GM12878 (cell line): ENCODE data around the gene CAPS. TPM values are rescaled to one million over a fixed set of nuclear protein-coding genes. Genes with fewer than 3 reads are reported as not detected.

Experiments
- ATAC-seq: fragments of 200-7000 bp; cut with Tn5 transposase; 3 replicates; pipeline ENCODE4 v1.9.1; 2020; ENCODE audit warnings: mild to moderate bottlenecking, moderate library complexity
- BruUV-seq: library from RNA; stranded (reverse); fragments of 400-500 nt; replicated peaks from 2 replicates; lab custom pipeline; 2021; lab: Mats Ljungman, UMichigan
- CTCF ChIA-PET: fragments of 300-600 bp; sonication (Branson Sonifier 250); formaldehyde crosslinking; extraction: SDS; loops from one replicate; lab custom pipeline; 2021; ENCODE audit warnings: inconsistent platforms; lab: Yijun Ruan, JAX
- POLR2A ChIA-PET: fragments of 350-600 bp; formaldehyde crosslinking; extraction: SDS; loops from one replicate; lab custom pipeline; 2021; ENCODE audit warnings: inconsistent platforms; lab: Charles Lee
- RAD21 ChIA-PET: fragments of 300-600 bp; sonication (Branson Sonifier 250); formaldehyde crosslinking; loops from one replicate; lab custom pipeline; 2023; ENCODE audit warnings: antibody characterized with exemption; ENCODE audit not compliant: unreplicated experiment; lab: Charles Lee
- SMC1A ChIA-PET: fragments of 300-600 bp; sonication (Branson Sonifier 250); formaldehyde crosslinking; loops from one replicate; lab custom pipeline; 2023; ENCODE audit not compliant: unreplicated experiment, uncharacterized antibody; lab: Charles Lee
- DNase-seq: peaks from one replicate; pipeline ENCODE4 v3.0.0-alpha.2; 2011; ENCODE audit warnings: low read depth, low spot score
- FAIRE-seq: peaks from 3 replicates; lab custom pipeline; 2011; peaks lifted over from hg19 to GRCh38; lab: Jason Lieb, UNC
- H2AFZ ChIP-seq: 2 replicates; pipeline ENCODE4 v1.6.0; 2011; ENCODE audit warnings: low read depth, low read length, control low read depth; ENCODE audit not compliant: control insufficient read depth
- H3K27ac ChIP-seq: 2 replicates; pipeline ENCODE4 v1.5.1; 2011; ENCODE audit warnings: control low read depth; ENCODE audit not compliant: control insufficient read depth, insufficient read depth
- H3K27me3 ChIP-seq, 2 experiments: replicated peaks in 1 of 2; 2 replicates each; pipeline versions ENCODE4 v1.6.0 to v1.6.1; 2011; ENCODE audit warnings: low read length in 1 of 2; ENCODE audit not compliant: control insufficient read depth in 2 of 2, insufficient read depth in 2 of 2
- H3K36me3 ChIP-seq, 2 experiments: 2 replicates each; pipeline ENCODE4 v1.5.1; 2011; ENCODE audit warnings: low read length in 1 of 2; ENCODE audit not compliant: control insufficient read depth in 2 of 2, insufficient read depth in 2 of 2
- H3K4me1 ChIP-seq: 2 replicates; pipeline ENCODE4 v1.6.1; 2011; ENCODE audit warnings: mild to moderate bottlenecking, low read length, moderate library complexity, mixed read lengths; ENCODE audit not compliant: control insufficient read depth, insufficient read depth
- H3K4me2 ChIP-seq: 2 replicates; pipeline ENCODE4 v1.6.0; 2011; ENCODE audit warnings: control low read depth; ENCODE audit not compliant: control insufficient read depth, insufficient read depth
- H3K4me3 ChIP-seq: fragments of 200-600 bp; sonication (generic); 2 replicates; pipeline ENCODE4 v1.5.1; 2016
- H3K79me2 ChIP-seq: 2 replicates; pipeline ENCODE4 v1.6.0; 2011; ENCODE audit warnings: low read length; ENCODE audit not compliant: control insufficient read depth, insufficient read depth
- H3K9ac ChIP-seq: 2 replicates; pipeline ENCODE4 v1.8.0; 2011; ENCODE audit warnings: low read length, control low read depth, mixed read lengths; ENCODE audit not compliant: control insufficient read depth, insufficient read depth
- H3K9me3 ChIP-seq: replicated peaks from 3 replicates; pipeline ENCODE4 v1.5.1; 2011; ENCODE audit warnings: mild to moderate bottlenecking, low read length; ENCODE audit not compliant: control insufficient read depth, insufficient read depth
- H4K20me1 ChIP-seq: 2 replicates; pipeline ENCODE4 v1.6.0; 2011; ENCODE audit not compliant: control insufficient read depth, insufficient read depth
- DPF2 ChIP-seq: fragments of 450-650 bp; IDR thresholded peaks from 2 replicates; pipeline ENCODE4 v1.6.1; 2017; ENCODE audit warnings: mild to moderate bottlenecking
- FOXM1 ChIP-seq: IDR thresholded peaks from 2 replicates; pipeline ENCODE4 v1.6.1; 2012; ENCODE audit warnings: low read depth, mild to moderate bottlenecking, inconsistent platforms, low read length, moderate library complexity
- HDGF ChIP-seq: fragments of 450-650 bp; IDR thresholded peaks from 2 replicates; pipeline ENCODE4 v1.6.1; 2016; ENCODE audit warnings: antibody characterized with exemption
- IKZF2 ChIP-seq, 2 experiments: fragments of 450-650 bp; IDR thresholded peaks; 2 replicates each; pipeline ENCODE4 v1.6.1; 2017; ENCODE audit warnings: mild to moderate bottlenecking in 2 of 2, moderate library complexity in 2 of 2
- IRF4 ChIP-seq: IDR thresholded peaks from 2 replicates; pipeline ENCODE4 v1.6.1; 2011; ENCODE audit warnings: low read depth, low read length
- JUND ChIP-seq: IDR thresholded peaks from 2 replicates; pipeline ENCODE4 v1.6.1; 2012; ENCODE audit warnings: low read depth, mild to moderate bottlenecking, low read length, improper control_type of control experiment, moderate library complexity
- MXI1 ChIP-seq: fragments of 150-350 bp; IDR thresholded peaks from 2 replicates; pipeline ENCODE4 v1.6.1; 2011; ENCODE audit warnings: low read depth, mild to moderate bottlenecking, inconsistent platforms, low read length, improper control_type of control experiment
- MYB ChIP-seq: fragments of 150-350 bp; IDR thresholded peaks from 2 replicates; pipeline ENCODE4 v1.6.1; 2014; ENCODE audit warnings: mild to moderate bottlenecking, low read depth, low read length, borderline replicate concordance
- NFIC ChIP-seq: IDR thresholded peaks from 2 replicates; pipeline ENCODE4 v1.6.1; 2012; ENCODE audit warnings: low read depth, mild to moderate bottlenecking, inconsistent platforms, low read length, moderate library complexity
- NR2F1 ChIP-seq: fragments of 450-650 bp; conservative IDR thresholded peaks from 2 replicates; pipeline ENCODE4 v1.6.1; 2017; ENCODE audit warnings: mild to moderate bottlenecking
- POLR2A ChIP-seq: IDR thresholded peaks from 2 replicates; pipeline ENCODE4 v1.6.1; 2011; ENCODE audit warnings: low read depth, mild to moderate bottlenecking, low read length
- RFX5 ChIP-seq: IDR thresholded peaks from 2 replicates; pipeline ENCODE4 v1.6.1; 2011; ENCODE audit warnings: low read depth, low read length, improper control_type of control experiment
- SMAD5 ChIP-seq: IDR thresholded peaks from 2 replicates; pipeline ENCODE4 v1.6.1; 2016; ENCODE audit warnings: antibody characterized with exemption, low read depth
- SP1 ChIP-seq: IDR thresholded peaks from one replicate; pipeline ENCODE4 v1.6.1; 2011; ENCODE audit warnings: low read depth, low read length
- SREBF1 ChIP-seq: IDR thresholded peaks from 2 replicates; pipeline ENCODE4 v1.6.1; 2012; ENCODE audit warnings: mild to moderate bottlenecking, low read length
- TAF1 ChIP-seq: IDR thresholded peaks from 2 replicates; pipeline ENCODE4 v1.6.1; 2011; ENCODE audit warnings: mild to moderate bottlenecking, low read depth, low read length, borderline replicate concordance
- WRNIP1 ChIP-seq: IDR thresholded peaks from 2 replicates; pipeline ENCODE4 v1.6.1; 2011; ENCODE audit warnings: low read depth, low read length, improper control_type of control experiment, borderline replicate concordance
- ZBED1 ChIP-seq: IDR thresholded peaks from 2 replicates; pipeline ENCODE4 v1.6.1; 2016; ENCODE audit warnings: borderline replicate concordance
- ZSCAN29 ChIP-seq: fragments of 450-650 bp; IDR thresholded peaks from 2 replicates; pipeline ENCODE4 v1.6.1; 2017; ENCODE audit warnings: mild to moderate bottlenecking, moderate library complexity
- WGBS: methylation state at CpG from one replicate; pipeline ENCODE4 v1.1.6; 2016; ENCODE audit warnings: low lambda C conversion rate; ENCODE audit not compliant: insufficient replicate concordance, insufficient coverage; ENCODE audit errors: missing lambda C conversion rate; 5-methylcytosine and 5-hydroxymethylcytosine counted together
- in situ Hi-C: fragments of 300-500 bp; cut with MboI; formaldehyde crosslinking; loops from 9 replicates; pipeline ENCODE4 v1.14.3; 2018; ENCODE audit warnings: mixed read lengths
- intact Hi-C: fragments of 100-400 bp; cut with micrococcal nuclease; formaldehyde crosslinking; loops from one replicate; pipeline ENCODE4 v1.14.2; 2022; ENCODE audit not compliant: unreplicated experiment
- polyA plus RNA-seq, 11 experiments: library from polyadenylated mRNA; depleted of rRNA in 4 of 11; unstranded in 6 of 11; stranded (reverse) in 5 of 11; fragments of >200 nt; fragmentation: Nextera tagmentation in 4 of 11; fragmentation: Illumina TruSeq in 1 of 11; extraction: Ambion mirVana in 4 of 11; extraction: Trizol in 1 of 11; gene quantifications; 1 replicate in 1 of 11; 2 replicates in 10 of 11; pipeline versions ENCODE4 v1.2.1 to v1.2.3, GENCODE V29; 2011 to 2016; ENCODE audit warnings: inconsistent platforms in 2 of 11, missing spikeins in 2 of 11, low read depth in 1 of 11
- total RNA-seq, 4 experiments: library from RNA; depleted of rRNA in 3 of 4; stranded (reverse); fragments of >200 nt in 3 of 4; fragmentation: Illumina TruSeq in 1 of 4; extraction: Trizol in 1 of 4; gene quantifications; 2 replicates each; pipeline versions ENCODE4 v1.2.1 to v1.2.3, GENCODE V29; 2013 to 2021
- TF ChIP-seq, protein P1 (sequence below): fragments of 450-650 bp; IDR thresholded peaks from 2 replicates; pipeline ENCODE4 v1.6.1; 2016; ENCODE audit warnings: mild to moderate bottlenecking

Gene CAPS
- total and polyA plus RNA-seq, 10 of the 15 experiments (the other 5 are each of a cell fraction or from before 2014, with no cell fraction given): 0.09 to 6.9 (median 2.9) TPM

DNA sequence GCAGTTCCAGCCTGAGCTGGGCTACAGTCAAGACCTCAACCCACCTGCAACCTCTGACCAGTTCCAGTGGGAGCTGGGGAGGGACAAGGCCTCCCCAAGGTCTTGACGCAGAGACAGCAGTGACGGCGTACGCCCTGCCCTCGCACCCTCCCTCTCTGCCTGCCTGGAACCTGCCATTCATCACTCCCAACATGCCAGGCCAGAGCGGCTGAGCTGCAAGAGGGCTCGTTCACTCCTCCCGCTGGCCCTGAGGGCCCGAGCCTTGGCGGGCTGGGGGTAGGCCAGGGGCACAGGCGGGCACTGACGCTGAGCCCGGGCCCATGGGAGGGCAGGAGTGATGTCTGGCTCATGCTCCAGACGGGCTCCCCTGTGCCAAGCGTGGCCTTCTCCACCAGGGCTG lies 18.6 kb upstream of the CAPS start:
- BruUV-seq: no TSS peak
- Histone ChIP-seq H2AFZ (no peak overlapping the region), H3K36me3 (peaks cover 8 to 13% of the 10 kb centered on the region in 2 experiments; a peak in 3 of 4 replicates), H3K27ac (no peak overlapping the region), H3K4me2 (no peak overlapping the region), H3K9me3 (no peaks in the 10 kb centered on the region), H3K9ac (no peak overlapping the region), H3K4me3 (no peak overlapping the region), H4K20me1 (peaks cover 6% of the 10 kb centered on the region), H3K4me1 (no peaks in the 10 kb centered on the region; the same call in 1 of the 2 replicates), H3K27me3 (no peaks in the 10 kb centered on the region), H3K79me2 (peaks cover 9% of the 10 kb centered on the region)
- POLR2A ChIA-PET: no interaction called here
- ATAC-seq (no peak), DNase-seq (no peak), FAIRE-seq (no peak)
- WGBS: 88% methylated on average over 15 of the region's 15 CpGs
- RAD21 ChIA-PET: no interaction called here
- in situ Hi-C loops: no loop called here
- CTCF ChIA-PET: no interaction called here
- intact Hi-C loops: no loop called here
- no peak for TF ChIP-seq JUND
- TF ChIP-seq MXI1: no peak
- no peak for TF ChIP-seq HDGF
- TF ChIP-seq POLR2A: no peak; the same call in 1 of the 2 replicates
- TF ChIP-seq NR2F1: no peak
- no peak for TF ChIP-seq FOXM1
- TF ChIP-seq, protein P1, sequence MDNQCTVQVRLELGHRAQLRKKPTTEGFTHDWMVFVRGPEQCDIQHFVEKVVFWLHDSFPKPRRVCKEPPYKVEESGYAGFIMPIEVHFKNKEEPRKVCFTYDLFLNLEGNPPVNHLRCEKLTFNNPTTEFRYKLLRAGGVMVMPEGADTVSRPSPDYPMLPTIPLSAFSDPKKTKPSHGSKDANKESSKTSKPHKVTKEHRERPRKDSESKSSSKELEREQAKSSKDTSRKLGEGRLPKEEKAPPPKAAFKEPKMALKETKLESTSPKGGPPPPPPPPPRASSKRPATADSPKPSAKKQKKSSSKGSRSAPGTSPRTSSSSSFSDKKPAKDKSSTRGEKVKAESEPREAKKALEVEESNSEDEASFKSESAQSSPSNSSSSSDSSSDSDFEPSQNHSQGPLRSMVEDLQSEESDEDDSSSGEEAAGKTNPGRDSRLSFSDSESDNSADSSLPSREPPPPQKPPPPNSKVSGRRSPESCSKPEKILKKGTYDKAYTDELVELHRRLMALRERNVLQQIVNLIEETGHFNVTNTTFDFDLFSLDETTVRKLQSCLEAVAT: no peak
- TF ChIP-seq WRNIP1: no peak
- TF ChIP-seq SREBF1: no peak
- no peak for TF ChIP-seq DPF2
- TF ChIP-seq ZSCAN29: no peak
- no peak for TF ChIP-seq SMAD5
- no peak for TF ChIP-seq RFX5
- no peak for TF ChIP-seq ZBED1
- no peak for TF ChIP-seq MYB
- TF ChIP-seq IRF4: no peak
- TF ChIP-seq NFIC: no peak
- TF ChIP-seq TAF1: no peak
- no peak for TF ChIP-seq IKZF2 (IDR thresholded peaks at IDR 0.05)
- no peak for TF ChIP-seq SP1
- TF ChIP-seq, all 136 proteins: peak for 0
- SMC1A ChIA-PET: no interaction called here
